GM19035 (cell line): ENCODE results near the gene HUS1B.

ENCODE experiments used
- ATAC-seq: cut with Tn5 transposase; IDR thresholded peaks from one replicate; pipeline ENCODE4 v1.9.1; 2021; ENCODE audit not compliant: unreplicated experiment

Gene HUS1B

GRCh38 chr6:624979-625378, 31.9 kb downstream of the HUS1B start:
- no peak for ATAC-seq

GRCh38 chr6:622462-622861, 34.4 kb downstream of the HUS1B start:
- ATAC-seq, result no peak

GRCh38 chr6:621931-622330, 35.0 kb downstream of the HUS1B start:
- no peak for ATAC-seq

- ATAC-seq, result no peak
These were observed 36.0 kb downstream of the HUS1B start for GRCh38 chr6:620950-621349.

- ATAC-seq, result no peak
These were observed 36.7 kb downstream of the HUS1B start for GRCh38 chr6:620166-620565.

GRCh38 chr6:617456-618100, 39.3 kb downstream of the HUS1B start:
- no peak for ATAC-seq

GRCh38 chr6:613981-614380, 42.9 kb downstream of the HUS1B start:
- ATAC-seq, result no peak

- ATAC-seq, result no peak
These were observed 45.0 kb downstream of the HUS1B start for GRCh38 chr6:611928-612327.

- ATAC-seq, result no peak
These were observed 46.0 kb downstream of the HUS1B start for GRCh38 chr6:610882-611281.

GRCh38 chr6:609905-610304, 47.0 kb downstream of the HUS1B start:
- no peak for ATAC-seq

- ATAC-seq, result no peak
These were observed 50.0 kb downstream of the HUS1B start for GRCh38 chr6:606829-607379.
